ENCODE results near the gene SYNDIG1.
"Not testable (repeated sequence)": the region's sequence is repeated elsewhere in the genome, so short reads cannot be mapped to it uniquely, and the experiment has no call there.

The SYNDIG1 gene

GRCh38 chr20:24499472-24499871, 30.0 kb downstream of the SYNDIG1 start:
- Histone ChIP-seq H3K4me3 (no peak overlapping the region), H4K20me1 (no peaks in the 10 kb centered on the region), H3K4me1 (peaks cover 15% of the 10 kb centered on the region), H3K9ac (no peak overlapping the region), H3K27ac (no peak overlapping the region), H3K9me3 (no peaks in the 10 kb centered on the region), H3K4me2 (no peak overlapping the region), H3K27me3 (no peaks in the 10 kb centered on the region), H3K36me3 (no peaks in the 10 kb centered on the region)
- no peak for TF ChIP-seq Cebpa-rat (IDR thresholded peaks at IDR 0.05)

- Histone ChIP-seq H3K9me3 (no peaks in the 10 kb centered on the region), H3K4me1 (peaks cover 12% of the 10 kb centered on the region), H3K36me3 (no peaks in the 10 kb centered on the region), H3K4me3 (no peak overlapping the region), H3K9ac (no peak overlapping the region), H3K27ac (no peak overlapping the region), H4K20me1 (no peaks in the 10 kb centered on the region), H3K27me3 (no peaks in the 10 kb centered on the region), H3K4me2 (peak overlapping the region; percentile 7; the same call in 1 of the 2 replicates)
- no peak for TF ChIP-seq Cebpa-rat (IDR thresholded peaks at IDR 0.05)
Measured at GRCh38 chr20:24501764-24502556, 32.5 kb downstream of the SYNDIG1 start.

- Histone ChIP-seq H3K4me2 (peak overlapping the region; percentile 7; the same call in 1 of the 2 replicates), H3K27ac (no peak overlapping the region), H3K4me3 (no peak overlapping the region), H3K27me3 (no peaks in the 10 kb centered on the region), H4K20me1 (no peaks in the 10 kb centered on the region), H3K4me1 (peaks cover 12% of the 10 kb centered on the region), H3K9ac (no peak overlapping the region), H3K36me3 (no peaks in the 10 kb centered on the region), H3K9me3 (no peaks in the 10 kb centered on the region)
- no peak for TF ChIP-seq Cebpa-rat (IDR thresholded peaks at IDR 0.05)
Measured at GRCh38 chr20:24502661-24503060, 33.2 kb downstream of the SYNDIG1 start.

- H4K20me1 ChIP-seq: no peaks in the 10 kb centered on the region
- H3K4me2 ChIP-seq: no peak overlapping the region
- no peaks in the 10 kb centered on the region for H3K36me3 ChIP-seq
- H3K4me3 ChIP-seq: no peak overlapping the region
- H3K27ac ChIP-seq: no peak overlapping the region
- no peaks in the 10 kb centered on the region for H3K9me3 ChIP-seq
- TF ChIP-seq Cebpa-rat (IDR thresholded peaks at IDR 0.05): no peak
- H3K9ac ChIP-seq: no peak overlapping the region
- no peaks in the 10 kb centered on the region for H3K27me3 ChIP-seq
- peaks cover 12% of the 10 kb centered on the region for H3K4me1 ChIP-seq
Measured at GRCh38 chr20:24503352-24503931, 34.0 kb downstream of the SYNDIG1 start.

GRCh38 chr20:24504331-24505285, 35.2 kb downstream of the SYNDIG1 start:
- no peaks in the 10 kb centered on the region for H3K36me3 ChIP-seq
- H3K4me3 ChIP-seq: no peak overlapping the region
- no peaks in the 10 kb centered on the region for H3K27me3 ChIP-seq
- H4K20me1 ChIP-seq: no peaks in the 10 kb centered on the region
- H3K4me1 ChIP-seq: peaks cover 12% of the 10 kb centered on the region
- no peaks in the 10 kb centered on the region for H3K9me3 ChIP-seq
- no peak overlapping the region for H3K4me2 ChIP-seq
- no peak for TF ChIP-seq Cebpa-rat (IDR thresholded peaks at IDR 0.05)
- H3K9ac ChIP-seq: no peak overlapping the region
- H3K27ac ChIP-seq: no peak overlapping the region

GRCh38 chr20:24506146-24506545, 36.7 kb downstream of the SYNDIG1 start:
- Histone ChIP-seq H3K4me2 (no peak overlapping the region), H4K20me1 (no peaks in the 10 kb centered on the region), H3K27me3 (no peaks in the 10 kb centered on the region), H3K27ac (no peak overlapping the region), H3K9me3 (no peaks in the 10 kb centered on the region), H3K36me3 (no peaks in the 10 kb centered on the region), H3K9ac (no peak overlapping the region), H3K4me3 (no peak overlapping the region), H3K4me1 (peaks cover 12% of the 10 kb centered on the region)
- no peak for TF ChIP-seq Cebpa-rat (IDR thresholded peaks at IDR 0.05)

- Histone ChIP-seq H3K4me2 (no peak overlapping the region), H3K36me3 (no peaks in the 10 kb centered on the region), H3K4me1 (peaks cover 12% of the 10 kb centered on the region), H3K4me3 (no peak overlapping the region), H3K27ac (no peak overlapping the region), H3K27me3 (no peaks in the 10 kb centered on the region), H3K9ac (no peak overlapping the region), H4K20me1 (no peaks in the 10 kb centered on the region), H3K9me3 (no peaks in the 10 kb centered on the region)
- no peak for TF ChIP-seq Cebpa-rat (IDR thresholded peaks at IDR 0.05)
Measured at GRCh38 chr20:24506696-24507095, 37.3 kb downstream of the SYNDIG1 start.

GRCh38 chr20:24507182-24507853, 37.9 kb downstream of the SYNDIG1 start:
- Histone ChIP-seq H3K27ac (no peak overlapping the region), H3K27me3 (no peaks in the 10 kb centered on the region), H3K36me3 (no peaks in the 10 kb centered on the region), H3K9me3 (no peaks in the 10 kb centered on the region), H3K4me3 (no peak overlapping the region), H3K4me1 (peaks cover 6% of the 10 kb centered on the region), H3K9ac (no peak overlapping the region), H4K20me1 (no peaks in the 10 kb centered on the region), H3K4me2 (no peak overlapping the region)
- TF ChIP-seq Cebpa-rat (IDR thresholded peaks at IDR 0.05): no peak

GRCh38 chr20:24512441-24512840, 43.0 kb downstream of the SYNDIG1 start:
- not testable (repeated sequence) for H3K9me3 ChIP-seq, H3K9ac ChIP-seq, H3K4me1 ChIP-seq, H3K36me3 ChIP-seq, H4K20me1 ChIP-seq, H3K4me3 ChIP-seq, H3K27me3 ChIP-seq, H3K4me2 ChIP-seq, H3K27ac ChIP-seq
